SU-DHL-6 (cell line): ENCODE data around the gene PEAK3.

Source experiments
- CTCF ChIP-seq: fragments of 200-600 bp; sonication (generic); IDR thresholded peaks from one replicate; pipeline ENCODE4 v1.5.1; 2017; ENCODE audit warnings: antibody characterized with exemption, mild to moderate bottlenecking, low read length, moderate library complexity; ENCODE audit not compliant: insufficient read depth, poor library complexity, severe bottlenecking
- EZH2phosphoT487 ChIP-seq: fragments of 200-600 bp; sonication (generic), shearing (Covaris generic); conservative IDR thresholded peaks from 2 replicates; pipeline ENCODE4 v1.6.1; 2018; ENCODE audit warnings: mild to moderate bottlenecking, antibody characterized with exemption, low read length, moderate library complexity, mixed read lengths

DNA sequence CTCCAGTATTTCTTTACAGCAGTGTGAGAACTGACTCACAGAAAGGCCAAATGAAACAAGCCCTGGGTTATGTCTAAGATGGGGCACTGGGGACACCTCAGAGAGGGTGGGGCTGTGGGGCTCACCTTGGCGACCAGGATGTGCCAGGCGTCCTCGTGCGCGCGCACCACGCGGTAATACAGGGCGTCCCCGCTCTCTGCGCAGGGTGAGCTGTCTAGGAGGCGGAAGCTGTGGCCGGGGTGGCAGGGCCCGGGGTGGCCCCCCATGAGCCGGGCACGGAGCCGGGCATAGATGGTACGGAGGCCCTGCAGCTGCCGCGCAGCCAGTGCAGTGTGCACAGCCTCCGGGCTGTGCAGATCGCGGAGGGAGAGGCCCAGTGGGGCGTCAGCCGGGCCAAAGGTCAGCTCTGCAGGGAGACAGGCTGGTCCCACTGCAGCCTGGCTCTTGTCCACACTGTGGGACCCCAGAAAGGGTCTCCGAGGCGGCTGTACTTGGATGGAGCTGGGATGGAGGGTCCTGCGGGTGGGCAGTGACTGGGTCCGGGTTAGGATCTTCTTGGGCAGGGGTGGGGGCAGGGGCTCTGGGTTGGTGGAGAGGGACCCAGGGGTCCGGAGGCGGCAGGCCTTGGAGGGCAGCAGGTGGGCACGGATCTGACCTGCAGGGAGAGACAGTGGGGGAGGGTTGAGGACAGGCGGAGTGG is 3.4 kb downstream of the PEAK3 start:
- TF ChIP-seq CTCF (no peak), EZH2phosphoT487 (no peak)
